Brain pericyte (primary cell): ENCODE results near the gene CHAT.
A peak's percentile ranks its signal among the peaks of the same experiment; 100 is the strongest.

Experiments used
- DNase-seq: peaks from one replicate; pipeline ENCODE4 v3.0.0-alpha.2; 2012; ENCODE audit warnings: low read depth, low spot score

The CHAT gene

GRCh38 chr10:49613882-49614241 lies at the start of gene CHAT:
Gene CHAT, plus strand, starts transcription at chr10:49614037. Its CDS starts 153 bp downstream, at chr10:49614190.
- DNase-seq: no peak

GRCh38 chr10:49564461-49565009 lies 49.3 kb upstream of the CHAT start:
- DNase-seq: no peak

GRCh38 chr10:49567810-49568209 lies 46.0 kb upstream of the CHAT start:
- DNase-seq: no peak

GRCh38 chr10:49568235-49568634 lies 45.6 kb upstream of the CHAT start:
- no peak for DNase-seq

- no peak for DNase-seq
Observed at GRCh38 chr10:49569031-49569631, 44.7 kb upstream of the CHAT start.

GRCh38 chr10:49571388-49571787 lies 42.4 kb upstream of the CHAT start:
- DNase-seq: no peak

GRCh38 chr10:49572594-49573114 lies 41.2 kb upstream of the CHAT start:
- DNase-seq: no peak

GRCh38 chr10:49575489-49576072 lies 38.3 kb upstream of the CHAT start:
- no peak for DNase-seq

- DNase-seq: no peak
Observed at GRCh38 chr10:49577182-49577925, 36.5 kb upstream of the CHAT start.

- no peak for DNase-seq
Observed at GRCh38 chr10:49578392-49578791, 35.4 kb upstream of the CHAT start.

- DNase-seq: no peak
Observed at GRCh38 chr10:49579621-49580020, 34.2 kb upstream of the CHAT start.

- no peak for DNase-seq
Observed at GRCh38 chr10:49585387-49585786, 28.4 kb upstream of the CHAT start.

- DNase-seq: no peak
Observed at GRCh38 chr10:49587981-49588380, 25.9 kb upstream of the CHAT start.

- DNase-seq: peak; percentile 17
Observed at GRCh38 chr10:49592726-49593563, 20.9 kb upstream of the CHAT start.

- no peak for DNase-seq
Observed at GRCh38 chr10:49593564-49593875, 20.3 kb upstream of the CHAT start.

GRCh38 chr10:49593998-49594397 lies 19.8 kb upstream of the CHAT start:
- DNase-seq: no peak

- DNase-seq: no peak
Observed at GRCh38 chr10:49594594-49594993, 19.2 kb upstream of the CHAT start.

- no peak for DNase-seq
Observed at GRCh38 chr10:49595003-49595712, 18.7 kb upstream of the CHAT start.

GRCh38 chr10:49595713-49596492 lies 17.9 kb upstream of the CHAT start:
- no peak for DNase-seq

GRCh38 chr10:49596493-49596809 lies 17.4 kb upstream of the CHAT start:
- no peak for DNase-seq

- no peak for DNase-seq
Observed at GRCh38 chr10:49596836-49597235, 17.0 kb upstream of the CHAT start.
